Measurements from ENCODE around the gene TTC23. TPM values are rescaled to one million over a fixed set of nuclear protein-coding genes. Genes with fewer than 3 reads are reported as not detected.

The TTC23 gene
- total RNA-seq, 1 donor from 2014 or later = 11.6 TPM

- no peak for TF ChIP-seq CTCF (IDR thresholded peaks at IDR 0.05; ENCODE audit: insufficient read depth, low read length, poor library complexity, severe bottlenecking)
- DNase-seq (ENCODE audit: low read depth) = no peak
- Histone ChIP-seq H3K27me3 (ENCODE audit: control insufficient read depth, insufficient read depth, low read length) (peaks cover 14% of the 10 kb centered on the region), H3K4me3 (ENCODE audit: low read depth, low read length) (no peak overlapping the region), H3K36me3 (ENCODE audit: control insufficient read depth, insufficient read depth, low read length) (no peaks in the 10 kb centered on the region)
Observed at GRCh38 chr15:99096894-99097426, 152.4 kb downstream of the TTC23 start.

DNA sequence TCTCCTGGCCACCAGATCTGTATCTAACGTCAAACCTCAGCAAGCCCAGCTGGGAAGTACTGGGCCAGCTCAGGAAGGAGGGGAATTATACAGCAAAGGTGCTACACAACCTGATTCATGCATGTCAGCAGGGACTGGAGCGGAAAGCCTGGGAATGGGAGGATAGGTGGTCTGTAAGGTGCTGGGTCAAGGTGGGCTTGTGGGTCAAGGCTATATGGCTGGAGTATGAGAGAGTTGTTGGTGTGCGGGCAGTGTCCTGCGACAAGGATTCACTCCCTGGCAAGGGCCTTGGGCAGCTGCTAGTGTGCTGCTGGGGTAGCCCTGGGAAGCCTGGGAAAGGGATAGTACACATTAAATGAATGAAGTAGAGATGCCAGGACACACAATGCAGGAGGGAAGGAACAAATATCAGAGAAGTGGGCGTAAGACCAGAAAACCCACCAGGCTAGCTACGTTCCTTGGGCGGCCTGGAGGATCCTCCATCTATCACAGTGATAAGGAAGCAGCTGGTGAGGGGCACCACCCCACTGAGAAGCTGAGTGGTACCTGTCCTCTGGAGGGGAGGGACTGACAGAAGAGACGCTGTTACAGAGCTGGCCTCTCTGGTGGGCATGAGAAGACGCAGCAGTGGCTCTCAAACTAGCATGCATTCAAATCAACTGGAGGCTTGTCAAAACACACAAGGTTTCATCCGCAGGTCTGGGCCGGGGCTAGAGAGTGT lies 153.0 kb downstream of the TTC23 start:
- no peak overlapping the region for H3K4me3 ChIP-seq (ENCODE audit: low read depth, low read length)
- no peak for TF ChIP-seq CTCF (IDR thresholded peaks at IDR 0.05; ENCODE audit: insufficient read depth, low read length, poor library complexity, severe bottlenecking)
- H3K36me3 ChIP-seq (ENCODE audit: control insufficient read depth, insufficient read depth, low read length) = no peaks in the 10 kb centered on the region
- no peak for DNase-seq (ENCODE audit: low read depth)
- H3K27me3 ChIP-seq (ENCODE audit: control insufficient read depth, insufficient read depth, low read length) = peaks cover 11% of the 10 kb centered on the region

- no peak for DNase-seq (ENCODE audit: low read depth)
- Histone ChIP-seq H3K36me3 (ENCODE audit: control insufficient read depth, insufficient read depth, low read length) (no peaks in the 10 kb centered on the region), H3K4me3 (ENCODE audit: low read depth, low read length) (no peak overlapping the region), H3K27me3 (ENCODE audit: control insufficient read depth, insufficient read depth, low read length) (peaks cover 11% of the 10 kb centered on the region)
- TF ChIP-seq CTCF (IDR thresholded peaks at IDR 0.05; ENCODE audit: insufficient read depth, low read length, poor library complexity, severe bottlenecking) = no peak
Observed at GRCh38 chr15:99095626-99096025, 153.8 kb downstream of the TTC23 start.

DNA sequence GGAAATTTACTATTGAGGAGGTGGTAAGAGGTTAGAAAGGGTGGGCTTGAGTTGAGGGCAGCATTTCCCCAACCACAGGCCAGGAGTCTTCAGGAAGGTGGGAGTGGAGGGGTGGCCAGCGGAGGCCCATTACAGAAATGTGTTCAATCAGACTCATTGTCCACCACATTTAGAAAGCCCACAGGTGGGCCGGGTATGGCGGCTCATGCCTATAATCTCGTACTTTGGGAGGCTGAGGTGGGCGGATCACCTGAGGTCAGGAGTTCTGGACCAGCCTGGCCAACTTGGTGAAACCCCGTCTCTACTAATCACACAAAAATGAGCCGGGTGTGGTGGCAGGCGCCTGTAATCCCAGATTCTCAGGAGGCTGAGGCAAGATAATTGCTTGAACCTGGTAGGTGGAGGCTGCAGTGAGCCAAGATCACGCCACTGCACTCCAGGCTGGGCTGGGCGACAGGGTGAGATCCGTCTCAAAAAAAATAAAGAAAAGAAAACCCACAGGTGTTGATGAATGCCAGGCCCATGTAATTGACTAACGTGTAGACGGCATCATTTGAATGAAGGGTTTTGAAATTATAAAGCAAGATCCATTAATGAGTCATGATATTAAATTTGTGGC lies 156.7 kb downstream of the TTC23 start:
- TF ChIP-seq CTCF (IDR thresholded peaks at IDR 0.05; ENCODE audit: insufficient read depth, low read length, poor library complexity, severe bottlenecking) = no peak
- Histone ChIP-seq H3K27me3 (ENCODE audit: control insufficient read depth, insufficient read depth, low read length) (no peaks in the 10 kb centered on the region), H3K36me3 (ENCODE audit: control insufficient read depth, insufficient read depth, low read length) (no peaks in the 10 kb centered on the region), H3K4me3 (ENCODE audit: low read depth, low read length) (no peak overlapping the region)
- DNase-seq (ENCODE audit: low read depth) = no peak

DNA sequence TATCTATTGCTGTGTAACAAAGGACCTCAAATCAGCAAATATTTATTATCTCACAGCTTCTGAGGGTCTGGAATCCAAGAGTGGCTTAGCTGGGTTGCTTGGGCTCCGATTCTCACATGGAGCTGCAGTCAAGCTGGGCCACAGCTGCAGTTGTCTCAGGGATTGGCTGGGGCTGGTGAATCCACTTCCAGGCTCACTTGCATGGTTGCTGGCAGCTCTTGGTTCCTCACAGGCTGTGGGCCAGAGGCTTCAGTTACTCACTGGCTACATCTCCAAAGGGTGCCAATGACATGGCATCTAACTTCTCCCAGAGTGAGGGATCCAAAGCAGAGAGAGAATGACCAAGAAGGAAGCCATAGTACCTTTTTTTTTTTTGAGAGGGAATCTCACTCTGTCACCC lies 158.4 kb downstream of the TTC23 start:
- Histone ChIP-seq H3K36me3 (ENCODE audit: control insufficient read depth, insufficient read depth, low read length) (no peaks in the 10 kb centered on the region), H3K4me3 (ENCODE audit: low read depth, low read length) (no peak overlapping the region), H3K27me3 (ENCODE audit: control insufficient read depth, insufficient read depth, low read length) (no peaks in the 10 kb centered on the region)
- no peak for TF ChIP-seq CTCF (IDR thresholded peaks at IDR 0.05; ENCODE audit: insufficient read depth, low read length, poor library complexity, severe bottlenecking)
- DNase-seq (ENCODE audit: low read depth) = no peak
